T-helper 17 cell (primary cell): ENCODE measurements around the gene THAP3. TPM values are rescaled to one million over a fixed set of nuclear protein-coding genes. Genes with fewer than 3 reads are reported as not detected.
A peak's percentile ranks its signal among the peaks of the same experiment; 100 is the strongest.
"Not testable (repeated sequence)": the region's sequence is repeated elsewhere in the genome, so short reads cannot be mapped to it uniquely, and the experiment has no call there.

ENCODE experiments used
- ATAC-seq: fragments of 150-1000 bp; cut with Tn5 transposase; 2 replicates; pipeline ENCODE4 v1.10.0; 2021; ENCODE audit warnings: mild to moderate bottlenecking, moderate library complexity
- DNase-seq, 3 donors: peaks; one replicate each; pipeline versions ENCODE4 v3.0.0 to v3.0.0-alpha.2; 2020 to 2021
- H3K9me3 ChIP-seq: one replicate; pipeline ENCODE4 v1.7.0; 2013; ENCODE audit warnings: low read length, mild to moderate bottlenecking; ENCODE audit not compliant: control insufficient read depth, poor library complexity, severe bottlenecking
- H3K27ac Mint-ChIP-seq: one replicate; pipeline ENCODE4 v1.8.0; 2022; ENCODE audit warnings: mild to moderate bottlenecking, moderate library complexity, mixed read lengths
- H3K27me3 Mint-ChIP-seq: one replicate; pipeline ENCODE4 v1.8.0; 2022; ENCODE audit warnings: mixed read lengths
- H3K36me3 Mint-ChIP-seq: one replicate; pipeline ENCODE4 v1.8.0; 2022; ENCODE audit warnings: low read depth, mixed read lengths
- H3K4me1 Mint-ChIP-seq: one replicate; pipeline ENCODE4 v1.8.0; 2022; ENCODE audit warnings: mild to moderate bottlenecking, mixed read lengths
- H3K4me3 Mint-ChIP-seq: one replicate; pipeline ENCODE4 v1.8.0; 2022; ENCODE audit warnings: mild to moderate bottlenecking, moderate library complexity, mixed read lengths
- total RNA-seq, 4 donors: library from RNA in 2 of 4; stranded (reverse) in 2 of 4; gene quantifications; one replicate each; pipeline ENCODE4 v1.2.3 and lab custom pipeline; 2022 to 2026

THAP3 gene
- total RNA-seq, 2 donors from 2014 or later: 13.3 to 14.0 TPM

DNA sequence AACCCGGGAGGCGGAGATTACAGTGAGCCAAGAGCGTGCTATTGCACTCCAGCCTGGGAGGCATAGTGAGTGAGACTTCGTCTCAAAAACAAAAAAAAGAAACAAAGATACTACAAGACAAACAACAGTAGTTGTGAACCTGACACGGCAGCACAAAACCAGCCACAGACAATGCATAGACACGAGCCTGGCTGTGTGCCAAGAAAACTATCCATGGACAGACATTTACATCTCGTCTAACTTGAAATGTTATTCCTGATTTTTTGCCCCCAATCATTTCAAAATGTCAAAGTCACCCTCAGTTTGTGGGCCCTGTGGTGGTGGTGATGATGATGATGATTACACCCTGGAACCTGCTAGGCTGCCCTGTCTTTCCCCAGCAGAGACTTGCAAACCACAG, 28.3 kb upstream of the THAP3 start:
- Mint-ChIP-seq H3K27ac (no peak overlapping the region), H3K36me3 (no peaks in the 10 kb centered on the region)

GRCh38 chr1:6596886-6597776, 27.5 kb upstream of the THAP3 start:
- ATAC-seq (no peak), DNase-seq (no peak)
- Mint-ChIP-seq H3K4me1 (peaks cover 24% of the 10 kb centered on the region), H3K27ac (peak overlapping the region; percentile 16), H3K4me3 (no peak overlapping the region), H3K27me3 (no peaks in the 10 kb centered on the region), H3K36me3 (no peaks in the 10 kb centered on the region)
- H3K9me3 ChIP-seq: no peaks in the 10 kb centered on the region

More for the DNA sequence above, 28.3 kb upstream of the THAP3 start:
- DNase-seq (no peak), ATAC-seq (no peak)
- Mint-ChIP-seq H3K4me1 (peaks cover 30% of the 10 kb centered on the region), H3K27me3 (no peaks in the 10 kb centered on the region), H3K4me3 (no peak overlapping the region)
- H3K9me3 ChIP-seq: no peaks in the 10 kb centered on the region

DNA sequence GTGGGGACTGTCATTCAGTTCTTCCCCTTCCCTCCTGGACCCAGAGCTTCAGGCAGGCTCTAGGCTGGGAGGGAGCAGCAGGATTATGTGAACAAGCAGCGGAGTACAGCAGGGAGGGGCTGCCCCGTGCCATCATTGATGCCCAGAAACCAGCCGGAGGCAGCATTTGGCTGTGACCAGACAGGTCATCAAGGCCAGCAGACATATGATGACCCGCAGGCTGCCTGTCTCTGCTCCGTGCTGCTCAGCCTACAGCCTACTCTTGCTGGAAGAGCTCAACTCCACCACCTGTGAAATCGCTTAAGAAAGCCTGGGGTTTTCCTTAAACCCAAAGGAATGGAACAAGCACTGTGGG, 26.9 kb upstream of the THAP3 start:
- ATAC-seq (no peak), DNase-seq (no peak)
- peak overlapping the region; percentile 16 for H3K27ac Mint-ChIP-seq
- no peak overlapping the region for H3K4me3 Mint-ChIP-seq
- H3K9me3 ChIP-seq: no peaks in the 10 kb centered on the region
- H3K4me1 Mint-ChIP-seq: peaks cover 24% of the 10 kb centered on the region
- no peaks in the 10 kb centered on the region for H3K36me3 Mint-ChIP-seq
- no peaks in the 10 kb centered on the region for H3K27me3 Mint-ChIP-seq

- H3K9me3 ChIP-seq: no peaks in the 10 kb centered on the region
- peak; percentile 18 for ATAC-seq
- Mint-ChIP-seq H3K36me3 (no peaks in the 10 kb centered on the region), H3K27me3 (no peaks in the 10 kb centered on the region), H3K4me3 (peak overlapping the region; percentile 98), H3K27ac (peak overlapping the region; percentile 95), H3K4me1 (peaks cover 26% of the 10 kb centered on the region)
- DNase-seq: peak in 1 of 3 donors; percentile 28
Measured at GRCh38 chr1:6599141-6599975, 25.3 kb upstream of the THAP3 start.

GRCh38 chr1:6599991-6600390, 24.7 kb upstream of the THAP3 start:
- H3K4me1 Mint-ChIP-seq: peaks cover 26% of the 10 kb centered on the region
- H3K9me3 ChIP-seq, ATAC-seq, DNase-seq, H3K36me3 Mint-ChIP-seq, H3K27me3 Mint-ChIP-seq: not testable (repeated sequence)
- H3K27ac Mint-ChIP-seq: peak overlapping the region; percentile 95
- peak overlapping the region; percentile 98 for H3K4me3 Mint-ChIP-seq

DNA sequence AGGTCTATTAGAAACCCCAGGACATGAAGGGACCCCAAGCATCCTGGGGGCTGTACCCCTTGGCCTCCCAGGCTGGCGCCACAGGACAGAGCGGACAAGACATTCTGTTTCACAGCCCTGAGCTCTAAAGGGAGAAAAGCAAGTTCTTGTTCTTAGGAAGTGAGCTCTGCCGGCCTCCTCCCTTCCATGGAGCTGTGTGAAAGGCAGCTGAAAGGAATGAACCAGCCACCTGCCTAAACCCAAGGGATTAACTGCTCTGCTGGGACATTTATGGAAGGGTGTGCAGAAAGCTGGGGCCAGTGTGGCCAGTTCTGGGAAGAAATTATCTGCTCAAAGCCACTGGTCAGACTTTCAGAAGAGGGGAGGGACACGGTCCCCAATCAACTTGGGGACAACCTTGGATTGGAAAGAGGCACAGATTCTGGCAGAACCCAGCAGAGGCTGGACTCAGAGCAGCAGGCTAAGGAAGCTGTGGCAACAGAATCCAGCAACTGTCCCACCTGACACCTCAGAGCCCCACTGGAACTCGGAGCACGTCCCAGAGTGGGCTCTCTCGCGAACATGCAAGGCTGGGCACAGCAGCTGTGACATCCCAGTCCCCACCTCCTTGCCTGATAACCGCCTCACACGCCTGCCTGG, 24.1 kb upstream of the THAP3 start:
- Mint-ChIP-seq H3K4me1 (peaks cover 26% of the 10 kb centered on the region), H3K36me3 (no peaks in the 10 kb centered on the region), H3K27me3 (no peaks in the 10 kb centered on the region), H3K4me3 (peak overlapping the region; percentile 98), H3K27ac (peak overlapping the region; percentile 95)
- no peaks in the 10 kb centered on the region for H3K9me3 ChIP-seq
- ATAC-seq: no peak
- DNase-seq: no peak

DNA sequence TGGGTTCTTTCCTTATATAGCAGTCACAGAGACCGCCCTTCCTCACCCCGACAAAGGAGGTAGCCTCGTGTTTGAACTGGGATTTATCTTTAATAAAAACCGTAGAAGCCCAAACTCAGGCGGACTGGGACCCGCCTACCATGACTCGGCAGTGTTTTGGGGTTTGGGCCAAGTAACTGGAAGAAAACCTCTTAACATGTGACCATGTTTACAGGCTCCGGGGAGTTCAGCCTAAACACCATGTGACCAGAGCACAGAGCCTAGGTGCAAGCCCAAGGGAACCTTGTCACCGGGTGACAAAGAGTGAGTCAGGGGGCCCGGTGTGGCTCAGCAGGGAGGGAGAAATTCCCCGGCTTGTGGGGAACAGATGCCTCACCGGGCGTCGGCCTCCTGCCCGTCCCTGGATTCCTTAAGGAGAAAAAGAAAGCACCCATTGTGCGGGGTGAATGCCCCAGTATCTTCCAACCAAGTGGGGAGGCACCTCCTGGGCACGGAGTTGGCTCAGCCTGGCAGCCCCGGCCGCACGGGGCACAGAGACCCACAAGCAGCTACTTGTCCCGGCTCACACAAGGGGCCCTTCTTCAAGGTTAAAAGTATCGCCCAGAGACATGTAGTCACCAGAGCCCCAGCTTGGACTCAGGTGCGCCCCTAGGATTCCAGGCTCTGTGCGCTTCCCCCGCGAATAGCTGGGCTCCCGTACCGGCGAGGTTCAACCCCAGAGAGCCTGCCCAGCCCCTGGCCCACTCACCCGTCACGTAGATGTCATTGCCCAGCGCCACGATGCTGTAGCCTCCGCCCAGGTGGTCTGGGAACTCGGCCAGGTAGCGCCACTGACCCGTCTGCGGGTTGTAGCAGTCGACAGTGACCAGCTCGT, 23.4 kb upstream of the THAP3 start:
- Mint-ChIP-seq H3K4me1 (peaks cover 18% of the 10 kb centered on the region), H3K4me3 (peak overlapping the region; percentile 98), H3K36me3 (no peaks in the 10 kb centered on the region), H3K27me3 (no peaks in the 10 kb centered on the region), H3K27ac (peak overlapping the region; percentile 95)
- peak; percentile 40 to 71 (median 48) for DNase-seq
- H3K9me3 ChIP-seq: no peaks in the 10 kb centered on the region
- ATAC-seq: peak; percentile 64

DNA sequence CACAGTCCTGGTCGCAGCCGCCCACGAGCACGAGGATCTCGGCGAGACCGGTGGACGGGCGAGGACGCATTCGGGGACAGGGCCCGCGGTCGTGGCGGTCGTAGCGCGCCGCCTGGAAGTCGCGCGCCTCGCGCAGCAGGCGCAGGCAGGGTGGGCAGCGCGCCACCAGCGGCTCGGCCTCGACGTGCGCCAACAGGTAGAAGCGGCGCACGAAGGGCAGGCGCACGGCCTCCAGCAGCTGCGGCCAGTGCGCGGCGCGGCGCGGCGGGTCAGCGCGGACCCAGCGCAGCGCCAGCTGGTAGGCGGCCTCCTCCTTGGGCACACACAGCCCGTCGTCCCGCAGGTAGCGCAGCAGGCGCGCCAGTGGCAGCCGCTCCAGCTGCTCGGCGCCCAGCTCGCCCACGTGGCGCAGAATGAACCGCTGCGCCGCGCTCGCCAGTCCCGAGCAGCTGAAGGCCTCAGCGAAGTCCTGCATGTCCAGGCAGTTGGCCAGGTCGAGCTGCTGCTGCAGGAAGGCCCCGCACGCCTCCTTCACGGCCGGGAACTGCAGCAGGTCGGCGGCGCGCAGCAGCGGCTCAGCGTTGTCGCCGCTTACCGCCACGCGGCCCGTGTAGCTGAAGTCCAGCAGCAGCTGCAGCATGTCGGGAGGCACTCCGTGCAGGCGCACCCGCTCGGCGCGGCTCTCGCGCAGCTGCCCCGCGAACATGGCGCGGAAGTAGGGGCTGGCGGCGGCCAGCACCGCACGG, 22.6 kb upstream of the THAP3 start:
- Mint-ChIP-seq H3K4me3 (peak overlapping the region; percentile 98), H3K27me3 (no peaks in the 10 kb centered on the region), H3K27ac (peak overlapping the region; percentile 47), H3K36me3 (no peaks in the 10 kb centered on the region), H3K4me1 (peaks cover 16% of the 10 kb centered on the region)
- H3K9me3 ChIP-seq: no peaks in the 10 kb centered on the region
- ATAC-seq: peak; percentile 40
- peak in 1 of 3 donors; percentile 20 for DNase-seq

- no peaks in the 10 kb centered on the region for H3K36me3 Mint-ChIP-seq
- ATAC-seq: peak; percentile 67
Measured at GRCh38 chr1:6602669-6603237, 21.9 kb upstream of the THAP3 start, which contains the start of gene KLHL21. KLHL21 (minus strand) TSS chr1:6602869; CDS start chr1:6602817, 52 bp downstream.

GRCh38 chr1:6603238-6603914, 21.3 kb upstream of the THAP3 start:
- Mint-ChIP-seq H3K4me3 (peak overlapping the region; percentile 90), H3K4me1 (peaks cover 16% of the 10 kb centered on the region), H3K27ac (peak overlapping the region; percentile 91), H3K27me3 (no peaks in the 10 kb centered on the region), H3K36me3 (no peaks in the 10 kb centered on the region)
- ATAC-seq (peak; percentile 54), DNase-seq (peak in 1 of 3 donors; percentile 41)
- H3K9me3 ChIP-seq: no peaks in the 10 kb centered on the region

More at GRCh38 chr1:6602669-6603237, 21.9 kb upstream of the THAP3 start, which contains the start of gene KLHL21:
- Mint-ChIP-seq H3K27me3 (no peaks in the 10 kb centered on the region), H3K27ac (peak within 1 kb of the TSS; percentile 91), H3K4me1 (peaks cover 16% of the 10 kb centered on the region), H3K4me3 (peak within 1 kb of the TSS; percentile 98)
- peak; percentile 63 to 82 (median 82) for DNase-seq
- H3K9me3 ChIP-seq: no peaks in the 10 kb centered on the region

- no peaks in the 10 kb centered on the region for H3K9me3 ChIP-seq
- H3K4me3 Mint-ChIP-seq: peak overlapping the region; percentile 90
- DNase-seq (no peak), ATAC-seq (no peak)
- no peaks in the 10 kb centered on the region for H3K27me3 Mint-ChIP-seq
- H3K4me1 Mint-ChIP-seq: peaks cover 13% of the 10 kb centered on the region
- H3K27ac Mint-ChIP-seq: peak overlapping the region; percentile 91
- H3K36me3 Mint-ChIP-seq: no peaks in the 10 kb centered on the region
Measured at GRCh38 chr1:6603915-6604558, 20.6 kb upstream of the THAP3 start.
